NCI-H1694 (cell line): ENCODE results near the gene GJB1.
"Not testable (repeated sequence)": the region's sequence is repeated elsewhere in the genome, so short reads cannot be mapped to it uniquely, and the experiment has no call there.

Experiments
- DNase-seq: peaks from one replicate; lab custom pipeline; 2025; lab: John Stamatoyannopoulos, UW

GJB1 gene

GRCh38 chrX:71256051-71256450, 33.0 kb downstream of the GJB1 start:
- no peak for DNase-seq

GRCh38 chrX:71256856-71257255, 33.8 kb downstream of the GJB1 start:
- DNase-seq: no peak

- not testable (repeated sequence) for DNase-seq
These were observed 45.6 kb downstream of the GJB1 start for GRCh38 chrX:71268624-71269023.

DNA sequence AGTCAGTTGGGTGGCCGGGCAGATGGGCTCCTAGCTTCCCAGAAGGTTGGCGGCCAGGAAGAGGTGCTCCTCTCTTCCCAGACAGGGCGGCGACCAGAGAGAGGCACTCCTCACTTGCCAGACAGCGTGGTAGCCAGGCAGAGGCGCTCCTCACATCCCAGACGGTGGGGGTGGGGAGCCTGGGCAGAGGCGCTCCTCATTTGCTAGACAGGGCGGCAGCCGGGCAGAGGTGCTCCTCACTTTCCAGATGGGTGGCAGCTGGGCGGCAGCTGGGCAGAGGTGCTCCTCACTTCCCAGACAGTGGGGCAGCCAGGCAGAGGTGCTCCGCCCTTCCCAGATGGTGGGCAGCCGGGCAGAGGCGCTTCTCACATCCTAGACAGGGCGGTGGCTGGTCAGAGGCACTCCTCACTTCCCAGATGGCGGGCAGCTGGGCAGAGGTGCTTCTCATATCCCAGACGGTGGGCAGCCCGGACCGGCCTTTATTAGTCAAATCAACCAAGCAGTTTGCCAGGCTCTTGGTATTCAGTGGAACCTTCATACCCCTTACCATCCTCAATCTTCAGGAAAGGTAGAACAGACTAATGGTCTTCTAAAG, 46.9 kb downstream of the GJB1 start:
- DNase-seq: no peak

DNA sequence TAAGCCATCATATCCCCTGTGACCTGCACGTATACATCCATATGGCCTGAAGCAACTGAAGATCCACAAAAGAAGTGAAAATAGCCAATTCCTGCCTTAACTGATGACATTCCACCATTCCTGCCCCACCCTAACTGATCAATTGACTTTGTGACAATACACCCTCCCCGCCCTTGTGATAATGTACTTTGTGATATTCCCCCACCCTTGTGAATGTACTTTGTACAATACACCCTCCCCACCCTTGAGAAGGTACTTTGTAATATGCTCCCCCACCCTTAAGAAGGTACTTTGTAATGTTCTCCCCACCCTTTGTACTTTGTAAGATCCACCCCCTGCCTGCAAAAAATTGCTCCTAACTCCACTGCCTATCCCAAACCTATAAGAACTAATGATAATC, 49.3 kb downstream of the GJB1 start:
- not testable (repeated sequence) for DNase-seq
